GM19351 (cell line): ENCODE data around the gene ELAVL1.

ENCODE experiments used
- ATAC-seq: cut with Tn5 transposase; IDR thresholded peaks from one replicate; pipeline ENCODE4 v1.9.1; 2021; ENCODE audit warnings: mild to moderate bottlenecking, moderate library complexity; ENCODE audit not compliant: unreplicated experiment

Gene ELAVL1

DNA sequence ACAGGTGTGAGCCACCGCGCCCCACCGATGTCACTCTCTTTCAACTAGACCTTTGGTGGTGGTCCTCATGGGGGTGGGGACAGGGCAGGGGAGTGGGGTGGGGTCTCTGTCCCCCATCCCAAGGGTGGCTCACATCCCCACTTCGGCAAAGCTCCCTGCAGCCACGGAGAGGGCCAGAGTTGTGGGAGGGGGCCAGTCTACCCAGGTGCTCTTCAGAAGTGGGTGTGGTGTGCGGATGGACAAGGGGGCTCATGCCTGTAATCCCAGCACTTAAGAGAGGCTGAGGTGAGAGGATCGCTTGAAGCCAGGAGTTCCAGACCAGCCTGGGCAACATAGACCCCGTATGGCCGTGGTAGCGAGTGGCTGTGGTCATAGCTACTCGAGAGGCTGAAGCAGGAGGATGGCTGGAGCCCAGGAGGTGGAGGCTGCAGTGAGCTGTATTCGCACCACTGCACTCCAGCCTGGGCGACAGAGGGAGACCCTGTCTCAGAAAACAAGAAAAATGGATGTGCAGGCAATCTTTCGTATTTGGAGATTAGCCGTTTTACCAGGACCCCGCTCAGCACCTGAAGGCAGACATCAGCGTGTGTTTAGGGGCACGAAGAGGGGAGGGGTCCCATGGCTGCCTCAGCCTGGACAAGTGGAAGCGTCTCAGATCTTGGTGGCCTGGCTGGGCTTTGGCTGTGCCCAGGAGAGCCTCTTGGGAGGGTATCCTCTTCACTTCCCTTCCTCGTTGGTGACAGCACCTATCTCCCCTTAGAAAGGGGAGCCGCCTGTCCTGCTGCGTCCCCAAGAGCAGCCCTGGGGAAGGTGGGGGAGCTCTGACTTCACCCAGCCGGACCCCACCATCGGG is 90.0 kb downstream of the ELAVL1 start:
- no peak for ATAC-seq

DNA sequence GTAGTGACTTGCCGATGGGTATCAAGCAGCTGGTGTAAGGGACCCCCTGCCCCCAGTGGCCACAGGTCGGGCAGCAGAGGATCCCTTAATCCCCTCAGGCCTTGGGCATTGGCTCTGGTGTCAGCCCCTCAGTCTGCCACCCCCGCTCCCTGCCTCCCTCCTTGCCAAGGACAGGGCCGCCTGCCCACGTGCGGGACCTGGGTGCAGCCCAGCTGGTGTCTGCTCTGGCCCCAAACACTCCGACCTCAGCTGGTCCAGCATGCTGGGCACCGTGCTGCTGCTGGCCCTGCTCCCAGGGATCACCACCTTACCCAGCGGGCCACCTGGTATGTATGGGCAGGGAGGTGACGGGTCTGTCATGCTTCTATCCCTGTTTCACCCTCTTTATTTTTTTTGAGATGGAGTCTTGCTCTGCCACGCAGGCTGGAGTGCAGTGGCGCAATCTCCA is 90.8 kb downstream of the ELAVL1 start, which contains the start of gene TGFBR3L:
Gene TGFBR3L, plus strand, starts transcription at position 233 of the 448 bp plus-strand sequence.
- no peak for ATAC-seq

DNA sequence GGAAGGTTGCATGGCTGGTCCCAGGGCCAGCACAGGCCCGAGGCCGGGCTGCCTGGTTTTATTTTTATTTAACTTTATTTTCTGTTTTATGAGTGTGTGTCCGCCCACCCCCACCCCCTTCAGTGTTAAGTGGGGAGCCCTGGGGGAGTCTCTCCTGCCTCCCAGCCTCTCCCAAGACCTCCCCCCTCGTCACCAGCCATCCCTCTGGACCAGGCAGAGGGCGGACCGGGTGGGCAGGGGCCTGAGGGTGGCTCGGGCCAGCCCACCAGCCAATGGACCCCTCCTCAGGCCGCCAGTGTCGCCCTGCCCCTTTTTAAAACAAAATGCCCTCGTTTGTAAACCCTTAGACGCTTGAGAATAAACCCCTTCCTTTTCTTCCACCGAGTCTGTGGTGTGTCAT is 91.3 kb downstream of the ELAVL1 start:
- ATAC-seq = no peak

DNA sequence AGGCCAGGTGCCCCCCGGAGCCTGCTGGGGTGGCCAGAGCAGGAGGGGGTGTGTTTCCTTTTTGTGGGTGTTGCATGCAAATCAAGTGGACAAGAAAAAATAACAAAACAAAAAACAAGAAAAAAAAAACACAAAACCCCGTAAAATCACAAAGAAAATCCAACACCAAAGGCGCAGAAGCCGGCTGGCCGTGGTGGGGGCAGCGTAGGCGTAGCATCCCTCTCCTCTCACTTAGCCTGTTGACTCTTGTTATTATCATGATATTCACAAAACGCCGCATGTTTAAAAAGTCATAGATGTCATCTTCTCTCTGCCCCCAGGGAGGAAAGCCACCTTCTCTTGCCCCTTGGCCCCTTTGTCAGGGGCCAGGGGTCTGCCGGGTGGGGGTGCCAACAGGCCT is 91.8 kb downstream of the ELAVL1 start:
- no peak for ATAC-seq

GRCh38 chr19:7912697-7913564 is 92.5 kb downstream of the ELAVL1 start:
- no peak for ATAC-seq

GRCh38 chr19:7912144-7912696 is 93.2 kb downstream of the ELAVL1 start:
- no peak for ATAC-seq

DNA sequence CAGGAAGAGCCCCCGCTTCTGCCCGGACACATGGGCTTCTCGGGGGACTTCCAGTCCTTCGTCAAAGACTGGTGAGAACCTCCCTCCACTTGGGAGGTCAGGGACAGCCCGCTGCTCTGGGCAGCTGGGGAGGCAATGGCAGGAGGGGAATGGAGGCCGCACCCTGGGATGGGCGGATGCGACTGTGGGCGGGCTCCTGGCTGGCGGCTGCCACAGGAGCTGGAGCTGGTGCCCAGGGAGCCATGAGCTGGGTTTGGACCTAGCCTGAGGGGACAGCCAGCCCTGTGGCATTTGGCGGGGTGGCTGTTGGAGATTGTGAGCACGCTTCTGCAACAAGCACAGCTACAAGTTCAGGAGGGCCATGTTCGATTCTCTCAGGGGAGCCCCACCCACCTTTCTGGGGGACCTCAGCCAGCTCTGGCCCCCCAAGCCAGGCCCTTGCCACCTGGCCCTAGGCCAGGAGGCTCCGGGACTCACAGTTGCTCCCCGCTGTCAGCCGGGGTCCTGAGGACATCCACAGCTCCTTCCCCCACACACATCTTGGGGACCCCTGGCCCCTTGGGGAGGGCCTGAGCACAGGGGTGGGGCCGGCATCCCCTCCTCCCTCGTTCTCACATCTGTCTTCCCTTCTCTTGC is 93.8 kb downstream of the ELAVL1 start:
- ATAC-seq = no peak

- ATAC-seq = no peak
These were observed 94.9 kb downstream of the ELAVL1 start for GRCh38 chr19:7910321-7911161.

DNA sequence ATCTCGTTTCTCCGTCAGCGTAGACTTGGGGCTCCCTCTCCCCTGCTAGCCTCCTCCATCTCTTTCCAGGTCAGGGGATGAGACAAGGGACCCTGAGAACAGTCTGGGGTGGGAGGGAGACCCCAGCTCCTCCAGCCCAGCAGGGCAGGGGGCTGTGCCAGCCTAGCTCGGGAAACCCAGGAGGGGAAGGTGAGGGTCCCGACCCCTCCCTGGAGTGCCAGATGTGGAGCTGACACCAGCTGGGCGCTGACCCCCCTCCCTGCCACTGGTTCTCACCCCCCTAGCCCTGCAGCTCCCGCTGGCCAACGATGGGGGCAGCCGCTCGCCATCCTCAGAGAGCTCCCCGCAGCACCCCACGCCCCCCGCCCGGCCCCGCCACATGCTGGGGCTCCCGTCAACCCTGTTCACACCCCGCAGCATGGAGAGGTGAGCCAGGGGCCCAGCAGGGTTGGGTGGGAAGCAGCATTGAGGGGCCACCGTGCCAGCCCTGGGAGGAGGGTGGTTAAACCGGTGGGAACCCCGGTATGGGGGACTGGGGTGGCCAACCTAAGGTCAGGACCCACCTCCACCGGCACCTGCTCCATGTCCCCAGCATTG is 95.9 kb downstream of the ELAVL1 start:
- ATAC-seq = no peak

- ATAC-seq = no peak
These were observed 96.5 kb downstream of the ELAVL1 start for GRCh38 chr19:7908742-7909461.
